Epithelial cell of esophagus (primary cell): ENCODE results near the gene USP9X.

Source experiments
- DNase-seq: peaks from one replicate; pipeline ENCODE4 v3.0.0; 2010; ENCODE audit warnings: low read depth
- H3K4me3 ChIP-seq: 2 replicates; pipeline ENCODE4 v1.5.1; 2011; ENCODE audit warnings: mild to moderate bottlenecking, low read length, control low read depth
- CTCF ChIP-seq: IDR thresholded peaks from 2 replicates; pipeline ENCODE4 v1.5.1; 2011; ENCODE audit warnings: low read depth, mild to moderate bottlenecking, low read length, control low read depth, inconsistent platforms; ENCODE audit not compliant: insufficient read depth; ENCODE audit errors: missing control alignments

Gene USP9X

GRCh38 chrX:41084893-41085511 is at the start of gene USP9X:
TSS of gene USP9X (plus strand) at chrX:41085445. CDS start at chrX:41123629, 38,184 bp downstream.
- peak within 1 kb of the TSS; percentile 68 for H3K4me3 ChIP-seq
- TF ChIP-seq CTCF: no peak
- peak; percentile 86 for DNase-seq

- no peak for TF ChIP-seq CTCF
Observed at GRCh38 chrX:41035582-41035981, 49.7 kb upstream of the USP9X start.

GRCh38 chrX:41036668-41037326 is 48.4 kb upstream of the USP9X start:
- no peak for TF ChIP-seq CTCF
- DNase-seq: no peak
- H3K4me3 ChIP-seq: no peak overlapping the region

More at GRCh38 chrX:41035582-41035981, 49.7 kb upstream of the USP9X start:
- H3K4me3 ChIP-seq: no peak overlapping the region
- DNase-seq: no peak

- no peak for TF ChIP-seq CTCF
- no peak overlapping the region for H3K4me3 ChIP-seq
- DNase-seq: no peak
Observed at GRCh38 chrX:41043196-41043595, 42.0 kb upstream of the USP9X start.

- TF ChIP-seq CTCF: no peak
- peak; percentile 11 for DNase-seq
- no peak overlapping the region for H3K4me3 ChIP-seq
Observed at GRCh38 chrX:41043674-41044345, 41.4 kb upstream of the USP9X start.

GRCh38 chrX:41045960-41046567 is 39.2 kb upstream of the USP9X start:
- TF ChIP-seq CTCF: no peak
- DNase-seq: no peak

More at GRCh38 chrX:41045960-41046567, 39.2 kb upstream of the USP9X start:
- no peak overlapping the region for H3K4me3 ChIP-seq
